ENCODE data around the gene APOE. TPM values are rescaled to one million over a fixed set of nuclear protein-coding genes. Genes with fewer than 3 reads are reported as not detected.
A peak's percentile ranks its signal among the peaks of the same experiment; 100 is the strongest.

The APOE gene
- total and polyA plus RNA-seq, 12 donors: 6.0 to 77.8 (median 23.9) TPM

DNA sequence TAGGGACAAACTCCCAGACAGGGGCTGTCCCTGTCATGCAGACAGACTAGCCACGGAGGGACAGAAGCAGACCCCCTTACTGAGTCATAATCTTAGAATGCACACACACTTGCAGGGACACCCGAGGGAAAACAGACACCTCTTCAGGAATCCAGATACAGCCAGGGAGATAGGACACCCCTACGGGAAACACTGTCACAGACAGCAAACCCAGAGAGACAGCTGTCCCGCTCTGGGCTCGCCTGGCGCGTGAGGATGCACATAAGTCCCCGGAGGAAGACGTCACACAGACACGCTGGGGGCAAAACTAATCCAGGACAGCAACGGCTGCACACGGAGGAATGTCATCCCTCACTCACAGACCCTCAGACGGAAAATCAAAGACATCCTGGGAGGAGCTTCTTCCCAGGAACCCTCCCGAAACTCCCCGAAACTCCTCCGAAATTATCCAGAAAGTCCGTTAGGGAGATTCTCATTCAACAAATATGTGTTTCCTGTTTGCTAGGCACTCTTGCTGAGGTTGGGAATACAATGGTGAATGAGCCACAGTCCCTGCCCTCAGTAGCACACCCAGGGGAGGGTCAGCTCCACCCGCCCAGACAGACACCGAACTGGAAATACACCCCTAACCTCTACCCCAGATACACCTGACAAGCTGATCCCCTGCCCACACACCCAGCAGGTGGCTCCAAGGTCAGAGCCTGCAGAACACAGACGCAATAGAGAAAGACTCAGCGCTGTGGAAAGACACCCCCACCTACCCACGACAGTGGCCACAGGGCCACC is 29.7 kb upstream of the APOE start:
- TF ChIP-seq, protein P1, sequence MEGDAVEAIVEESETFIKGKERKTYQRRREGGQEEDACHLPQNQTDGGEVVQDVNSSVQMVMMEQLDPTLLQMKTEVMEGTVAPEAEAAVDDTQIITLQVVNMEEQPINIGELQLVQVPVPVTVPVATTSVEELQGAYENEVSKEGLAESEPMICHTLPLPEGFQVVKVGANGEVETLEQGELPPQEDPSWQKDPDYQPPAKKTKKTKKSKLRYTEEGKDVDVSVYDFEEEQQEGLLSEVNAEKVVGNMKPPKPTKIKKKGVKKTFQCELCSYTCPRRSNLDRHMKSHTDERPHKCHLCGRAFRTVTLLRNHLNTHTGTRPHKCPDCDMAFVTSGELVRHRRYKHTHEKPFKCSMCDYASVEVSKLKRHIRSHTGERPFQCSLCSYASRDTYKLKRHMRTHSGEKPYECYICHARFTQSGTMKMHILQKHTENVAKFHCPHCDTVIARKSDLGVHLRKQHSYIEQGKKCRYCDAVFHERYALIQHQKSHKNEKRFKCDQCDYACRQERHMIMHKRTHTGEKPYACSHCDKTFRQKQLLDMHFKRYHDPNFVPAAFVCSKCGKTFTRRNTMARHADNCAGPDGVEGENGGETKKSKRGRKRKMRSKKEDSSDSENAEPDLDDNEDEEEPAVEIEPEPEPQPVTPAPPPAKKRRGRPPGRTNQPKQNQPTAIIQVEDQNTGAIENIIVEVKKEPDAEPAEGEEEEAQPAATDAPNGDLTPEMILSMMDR (IDR thresholded peaks at IDR 0.05): no peak
- Histone ChIP-seq H3K36me3 (peaks cover 0 to 94% (median 57%) of the 10 kb centered on the region in 9 donors), H3K4me1 (peaks cover 3 to 52% (median 23%) of the 10 kb centered on the region in 9 donors), H3K27ac (peak overlapping the region in 8 of 10 donors; percentile 2 to 60 (median 40)), H3K27me3 (no peaks in the 10 kb centered on the region), H3K9me3 (no peaks in the 10 kb centered on the region), H3K4me3 (no peak overlapping the region)
- WGBS, 2 donors: 51 to 54% methylated on average over 22 of the region's 22 CpGs
- ATAC-seq (peak in 5 of 8 donors; percentile 24 to 62 (median 36)), DNase-seq (no peak)
- intact Hi-C loops (cut with DNase I): no loop called here

GRCh38 chr19:44876930-44877535 is 28.6 kb upstream of the APOE start:
- intact Hi-C loops (cut with DNase I): no loop called here
- Histone ChIP-seq H3K4me3 (no peak overlapping the region), H3K27ac (peak overlapping the region in 2 of 10 donors; percentile 2 to 60), H3K27me3 (no peaks in the 10 kb centered on the region), H3K9me3 (no peaks in the 10 kb centered on the region), H3K36me3 (peaks cover 0 to 86% (median 48%) of the 10 kb centered on the region in 9 donors), H3K4me1 (peaks cover 0 to 40% (median 17%) of the 10 kb centered on the region in 9 donors)
- ATAC-seq (no peak), DNase-seq (no peak)
- TF ChIP-seq, protein P1 (IDR thresholded peaks at IDR 0.05): no peak
- WGBS, 2 donors: 72 to 75% methylated on average over 5 of the region's 5 CpGs

DNA sequence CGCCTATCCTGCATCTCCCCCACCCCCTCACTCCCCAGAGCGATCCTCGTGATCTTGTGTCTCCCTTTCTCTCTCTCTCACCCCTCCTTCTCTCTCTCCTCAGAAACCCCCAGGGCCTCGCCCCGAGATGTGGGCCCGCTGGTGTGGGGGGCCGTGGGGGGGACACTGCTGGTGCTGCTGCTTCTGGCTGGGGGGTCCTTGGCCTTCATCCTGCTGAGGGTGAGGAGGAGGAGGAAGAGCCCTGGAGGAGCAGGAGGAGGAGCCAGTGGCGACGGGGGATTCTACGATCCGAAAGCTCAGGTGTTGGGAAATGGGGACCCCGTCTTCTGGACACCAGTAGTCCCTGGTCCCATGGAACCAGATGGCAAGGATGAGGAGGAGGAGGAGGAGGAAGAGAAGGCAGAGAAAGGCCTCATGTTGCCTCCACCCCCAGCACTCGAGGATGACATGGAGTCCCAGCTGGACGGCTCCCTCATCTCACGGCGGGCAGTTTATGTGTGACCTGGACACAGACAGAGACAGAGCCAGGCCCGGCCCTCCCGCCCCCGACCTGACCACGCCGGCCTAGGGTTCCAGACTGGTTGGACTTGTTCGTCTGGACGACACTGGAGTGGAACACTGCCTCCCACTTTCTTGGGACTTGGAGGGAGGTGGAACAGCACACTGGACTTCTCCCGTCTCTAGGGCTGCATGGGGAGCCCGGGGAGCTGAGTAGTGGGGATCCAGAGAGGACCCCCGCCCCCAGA is 27.3 kb upstream of the APOE start:
- H3K9me3 ChIP-seq: no peaks in the 10 kb centered on the region
- H3K4me3 ChIP-seq: no peak overlapping the region
- peaks cover 0 to 82% (median 36%) of the 10 kb centered on the region in 9 donors for H3K36me3 ChIP-seq
- ATAC-seq (no peak), DNase-seq (no peak)
- 86 to 90% methylated on average over 26 of the region's 26 CpGs for WGBS, 2 donors
- no peaks in the 10 kb centered on the region for H3K27me3 ChIP-seq
- H3K4me1 ChIP-seq: peaks cover 0 to 35% (median 13%) of the 10 kb centered on the region in 9 donors
- TF ChIP-seq, protein P1 (IDR thresholded peaks at IDR 0.05): no peak
- no peak overlapping the region for H3K27ac ChIP-seq
- intact Hi-C loops (cut with DNase I): no loop called here
